Left ventricle myocardium inferior (tissue), 1 donor: Measurements from ENCODE around the gene HIGD2A. TPM values are rescaled to one million over a fixed set of nuclear protein-coding genes. Genes with fewer than 3 reads are reported as not detected.

Source experiments
- DNase-seq: peaks from one replicate; pipeline ENCODE4 v3.0.0-alpha.2; 2020
- H3K27ac ChIP-seq: fragments of 200-600 bp; replicated peaks from 2 replicates; pipeline ENCODE4 v1.8.0; 2021
- H3K27me3 ChIP-seq: fragments of 200-600 bp; 2 replicates; pipeline ENCODE4 v1.8.0; 2021; ENCODE audit warnings: low read depth
- H3K36me3 ChIP-seq: fragments of 200-600 bp; 2 replicates; pipeline ENCODE4 v1.8.0; 2021
- H3K4me1 ChIP-seq: fragments of 200-600 bp; 2 replicates; pipeline ENCODE4 v1.8.0; 2021
- H3K4me3 ChIP-seq: fragments of 200-600 bp; 2 replicates; pipeline ENCODE4 v1.8.0; 2021; ENCODE audit warnings: mild to moderate bottlenecking, moderate library complexity
- H3K9me3 ChIP-seq: fragments of 200-600 bp; replicated peaks from 2 replicates; pipeline ENCODE4 v1.8.0; 2021
- intact Hi-C: fragments of 100-400 bp; cut with micrococcal nuclease; formaldehyde crosslinking; loops from one replicate; pipeline ENCODE4 v1.11.0; 2022
- total RNA-seq: library from RNA; stranded (reverse); fragmentation: NEBNext Ultra II Directional; extraction: Animal tissue kit (Norgen Biotek cat#: 25700); gene quantifications from one replicate; pipeline ENCODE4 v1.2.1, GENCODE V29; 2021
- TF ChIP-seq, protein P1 (sequence below): fragments of 200-600 bp; IDR thresholded peaks from 2 replicates; pipeline ENCODE4 v1.8.0; 2021; ENCODE audit warnings: antibody characterized with exemption, mild to moderate bottlenecking, borderline replicate concordance
- donor health status: DM: no; HTN: yes; CAD: no; lungs with severe emphysema.

HIGD2A gene
- total RNA-seq, 1 donor from 2014 or later = 217 TPM

DNA sequence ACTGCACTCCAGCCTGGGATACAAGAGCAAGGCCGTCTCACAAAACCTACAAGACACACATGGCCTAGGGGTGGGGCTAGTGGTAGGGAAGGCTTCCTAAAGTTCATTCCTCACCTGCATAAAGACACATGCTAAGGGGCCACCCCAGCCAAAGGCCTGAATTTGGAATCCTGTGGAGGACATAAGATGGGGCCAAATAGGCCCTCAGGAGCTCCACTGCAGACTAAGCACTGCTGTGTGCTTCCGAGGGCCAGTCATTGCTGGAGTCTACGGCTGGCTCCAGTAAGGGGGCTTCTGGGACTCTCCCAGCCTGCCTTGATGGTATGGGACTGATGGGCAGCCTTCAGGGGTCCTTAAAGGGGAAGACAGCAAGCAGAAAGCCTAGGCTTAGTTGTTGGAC, 5.8 kb upstream of the HIGD2A start:
- no peak for DNase-seq
- Histone ChIP-seq H3K36me3 (peaks cover 49% of the 10 kb centered on the region), H3K4me1 (peaks cover 38% of the 10 kb centered on the region), H3K4me3 (no peak overlapping the region), H3K27me3 (no peaks in the 10 kb centered on the region), H3K9me3 (no peaks in the 10 kb centered on the region), H3K27ac (peak overlapping the region; percentile 88)
- intact Hi-C loops = no loop called here
- TF ChIP-seq, protein P1, sequence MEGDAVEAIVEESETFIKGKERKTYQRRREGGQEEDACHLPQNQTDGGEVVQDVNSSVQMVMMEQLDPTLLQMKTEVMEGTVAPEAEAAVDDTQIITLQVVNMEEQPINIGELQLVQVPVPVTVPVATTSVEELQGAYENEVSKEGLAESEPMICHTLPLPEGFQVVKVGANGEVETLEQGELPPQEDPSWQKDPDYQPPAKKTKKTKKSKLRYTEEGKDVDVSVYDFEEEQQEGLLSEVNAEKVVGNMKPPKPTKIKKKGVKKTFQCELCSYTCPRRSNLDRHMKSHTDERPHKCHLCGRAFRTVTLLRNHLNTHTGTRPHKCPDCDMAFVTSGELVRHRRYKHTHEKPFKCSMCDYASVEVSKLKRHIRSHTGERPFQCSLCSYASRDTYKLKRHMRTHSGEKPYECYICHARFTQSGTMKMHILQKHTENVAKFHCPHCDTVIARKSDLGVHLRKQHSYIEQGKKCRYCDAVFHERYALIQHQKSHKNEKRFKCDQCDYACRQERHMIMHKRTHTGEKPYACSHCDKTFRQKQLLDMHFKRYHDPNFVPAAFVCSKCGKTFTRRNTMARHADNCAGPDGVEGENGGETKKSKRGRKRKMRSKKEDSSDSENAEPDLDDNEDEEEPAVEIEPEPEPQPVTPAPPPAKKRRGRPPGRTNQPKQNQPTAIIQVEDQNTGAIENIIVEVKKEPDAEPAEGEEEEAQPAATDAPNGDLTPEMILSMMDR = no peak

DNA sequence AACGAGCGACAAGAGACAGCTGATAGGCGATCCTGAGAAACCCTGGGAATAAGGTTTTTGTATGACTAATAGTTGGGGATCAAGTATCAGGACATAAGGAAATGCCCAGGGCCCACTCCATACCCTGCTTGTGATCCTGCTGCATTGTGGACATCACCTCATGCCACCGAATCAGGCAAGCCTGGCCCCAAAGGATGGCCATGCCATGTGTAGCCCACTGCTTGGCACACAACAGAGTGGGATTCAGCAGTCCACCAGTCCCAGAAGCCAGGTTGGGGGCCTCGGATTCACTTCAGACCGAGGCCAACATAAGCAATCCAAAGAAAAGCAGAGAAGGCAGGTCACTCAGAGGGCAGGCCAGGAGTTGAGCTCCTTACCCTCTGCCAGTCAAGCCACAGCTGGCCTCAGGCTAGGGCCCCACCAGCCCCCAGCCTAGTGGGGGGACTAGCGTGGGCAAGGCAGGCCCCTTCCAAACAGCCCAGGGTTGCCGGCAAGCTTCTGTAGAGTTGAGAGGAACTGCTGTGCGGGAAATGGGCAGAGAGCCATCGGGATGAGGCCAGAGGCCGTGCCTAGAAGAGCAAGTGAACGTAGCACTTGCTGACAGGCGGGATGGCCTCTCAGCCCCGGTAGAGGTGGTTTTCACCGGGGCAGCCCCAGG, 5.2 kb upstream of the HIGD2A start:
- H3K27ac ChIP-seq = peak overlapping the region; percentile 88
- intact Hi-C loops = no loop called here
- peaks cover 45% of the 10 kb centered on the region for H3K4me1 ChIP-seq

GRCh38 chr5:176383961-176384360, 4.6 kb upstream of the HIGD2A start:
- peaks cover 49% of the 10 kb centered on the region for H3K36me3 ChIP-seq
- no peak overlapping the region for H3K4me3 ChIP-seq
- peaks cover 45% of the 10 kb centered on the region for H3K4me1 ChIP-seq
- H3K9me3 ChIP-seq = no peaks in the 10 kb centered on the region
- intact Hi-C loops = no loop called here
- peak overlapping the region; percentile 88 for H3K27ac ChIP-seq
- DNase-seq = no peak
- H3K27me3 ChIP-seq = no peaks in the 10 kb centered on the region
- TF ChIP-seq, protein P1 = no peak

More for the DNA sequence above, 5.2 kb upstream of the HIGD2A start:
- Histone ChIP-seq H3K9me3 (no peaks in the 10 kb centered on the region), H3K4me3 (no peak overlapping the region), H3K27me3 (no peaks in the 10 kb centered on the region), H3K36me3 (peaks cover 49% of the 10 kb centered on the region)
- TF ChIP-seq, protein P1 = no peak
- DNase-seq = no peak

- Histone ChIP-seq H3K27me3 (no peaks in the 10 kb centered on the region), H3K4me1 (peaks cover 49% of the 10 kb centered on the region), H3K27ac (no peak overlapping the region), H3K4me3 (no peak overlapping the region), H3K9me3 (no peaks in the 10 kb centered on the region), H3K36me3 (peaks cover 49% of the 10 kb centered on the region)
- TF ChIP-seq, protein P1 = no peak
- intact Hi-C loops = no loop called here
- no peak for DNase-seq
These were observed 4.1 kb upstream of the HIGD2A start for GRCh38 chr5:176384366-176384930.

GRCh38 chr5:176384991-176385390, 3.6 kb upstream of the HIGD2A start:
- TF ChIP-seq, protein P1 = no peak
- DNase-seq = no peak
- Histone ChIP-seq H3K27me3 (no peaks in the 10 kb centered on the region), H3K36me3 (peaks cover 50% of the 10 kb centered on the region), H3K27ac (no peak overlapping the region), H3K9me3 (no peaks in the 10 kb centered on the region), H3K4me1 (peaks cover 54% of the 10 kb centered on the region), H3K4me3 (no peak overlapping the region)
- intact Hi-C loops = no loop called here
